H9 (cell line): Measurements from ENCODE around the gene ATP6V1C2. TPM values are rescaled to one million over a fixed set of nuclear protein-coding genes. Genes with fewer than 3 reads are reported as not detected.

Experiments
- DNase-seq: peaks from one replicate; pipeline ENCODE4 v3.0.0-alpha.2; 2017
- H2AFZ ChIP-seq: one replicate; pipeline ENCODE4 v1.6.1; 2013; ENCODE audit warnings: mild to moderate bottlenecking, low read length, control low read depth, moderate library complexity
- H2AK5ac ChIP-seq: 2 replicates; pipeline ENCODE4 v1.6.1; 2013; ENCODE audit warnings: low read length, control low read depth, mixed read lengths; ENCODE audit not compliant: insufficient read length
- H2BK120ac ChIP-seq: one replicate; pipeline ENCODE4 v1.6.1; 2013; ENCODE audit warnings: low read depth, mild to moderate bottlenecking, low read length, control low read depth, inconsistent platforms; ENCODE audit not compliant: poor library complexity, severe bottlenecking
- H2BK12ac ChIP-seq: 2 replicates; pipeline ENCODE4 v1.6.1; 2013; ENCODE audit warnings: low read length, control low read depth, mixed read lengths, low read depth; ENCODE audit not compliant: insufficient read length
- H2BK15ac ChIP-seq: 2 replicates; pipeline ENCODE4 v1.6.1; 2013; ENCODE audit warnings: low read depth, low read length, control low read depth
- H2BK20ac ChIP-seq: one replicate; pipeline ENCODE4 v1.6.1; 2013; ENCODE audit warnings: low read depth, mild to moderate bottlenecking, low read length, control low read depth, inconsistent platforms; ENCODE audit not compliant: poor library complexity, severe bottlenecking
- H2BK5ac ChIP-seq: 2 replicates; pipeline ENCODE4 v1.6.1; 2013; ENCODE audit warnings: low read length, control low read depth, mixed read lengths; ENCODE audit not compliant: insufficient read length
- H3K14ac ChIP-seq: 2 replicates; pipeline ENCODE4 v1.6.1; 2013; ENCODE audit warnings: low read length, control low read depth; ENCODE audit not compliant: insufficient read depth
- H3K18ac ChIP-seq: 2 replicates; pipeline ENCODE4 v1.6.1; 2013; ENCODE audit warnings: low read depth, mild to moderate bottlenecking, mixed read lengths, low read length, control low read depth; ENCODE audit not compliant: insufficient read length
- H3K23ac ChIP-seq: 2 replicates; pipeline ENCODE4 v1.6.1; 2013; ENCODE audit warnings: low read length, control low read depth, mixed read lengths, low read depth; ENCODE audit not compliant: insufficient read length
- H3K23me2 ChIP-seq: 2 replicates; pipeline ENCODE4 v1.6.1; 2013; ENCODE audit warnings: low read depth, mild to moderate bottlenecking, mixed read lengths, low read length, control low read depth; ENCODE audit not compliant: insufficient read length, poor library complexity, severe bottlenecking
- H3K27ac ChIP-seq: 2 replicates; pipeline ENCODE4 v1.5.1; 2013; ENCODE audit warnings: low read length, control low read depth, mixed read lengths, low read depth; ENCODE audit not compliant: insufficient read length
- H3K27me3 ChIP-seq: 2 replicates; pipeline ENCODE4 v1.6.1; 2013; ENCODE audit warnings: low read length, control low read depth, inconsistent platforms; ENCODE audit not compliant: insufficient read depth
- H3K4ac ChIP-seq: 2 replicates; pipeline ENCODE4 v1.6.1; 2013; ENCODE audit warnings: low read depth, mild to moderate bottlenecking, control low read depth, inconsistent platforms, low read length, moderate library complexity
- H3K4me1 ChIP-seq: 2 replicates; pipeline ENCODE4 v1.6.1; 2013; ENCODE audit warnings: low read length, control low read depth, inconsistent platforms; ENCODE audit not compliant: insufficient read depth
- H3K4me2 ChIP-seq: 2 replicates; pipeline ENCODE4 v1.6.1; 2013; ENCODE audit warnings: low read length, control low read depth, mixed read lengths; ENCODE audit not compliant: insufficient read length, insufficient read depth
- H3K56ac ChIP-seq: 2 replicates; pipeline ENCODE4 v1.6.1; 2013; ENCODE audit warnings: low read depth, mild to moderate bottlenecking, mixed read lengths, low read length, control low read depth; ENCODE audit not compliant: insufficient read length
- H3K79me1 ChIP-seq: 2 replicates; pipeline ENCODE4 v1.6.1; 2013; ENCODE audit warnings: low read depth, mild to moderate bottlenecking, moderate library complexity, low read length, control low read depth, inconsistent platforms; ENCODE audit not compliant: insufficient read depth, poor library complexity, severe bottlenecking
- H3K79me2 ChIP-seq: 2 replicates; pipeline ENCODE4 v1.6.1; 2013; ENCODE audit warnings: low read length, control low read depth, inconsistent platforms; ENCODE audit not compliant: insufficient read depth
- H3K9ac ChIP-seq: 2 replicates; pipeline ENCODE4 v1.6.1; 2013; ENCODE audit warnings: low read length, control low read depth, mixed read lengths; ENCODE audit not compliant: insufficient read length; ENCODE audit errors: extremely low read depth
- H3K9me3 ChIP-seq: one replicate; pipeline ENCODE4 v1.6.1; 2013; ENCODE audit warnings: low read depth, low read length, inconsistent platforms; ENCODE audit not compliant: control insufficient read depth
- H3T11ph ChIP-seq: one replicate; pipeline ENCODE4 v1.6.1; 2013; ENCODE audit warnings: mild to moderate bottlenecking, low read length, control low read depth, inconsistent platforms
- H4K20me1 ChIP-seq: one replicate; pipeline ENCODE4 v1.6.1; 2013; ENCODE audit not compliant: control insufficient read depth, insufficient read length, insufficient read depth
- H4K5ac ChIP-seq: 2 replicates; pipeline ENCODE4 v1.6.1; 2013; ENCODE audit warnings: low read depth, mild to moderate bottlenecking, mixed read lengths, low read length, control low read depth; ENCODE audit not compliant: insufficient read length
- H4K8ac ChIP-seq: replicated peaks from 2 replicates; pipeline ENCODE4 v1.6.1; 2013; ENCODE audit warnings: low read length, control low read depth, mixed read lengths, low read depth; ENCODE audit not compliant: insufficient read length
- H4K91ac ChIP-seq: 2 replicates; pipeline ENCODE4 v1.6.1; 2013; ENCODE audit warnings: low read depth, mild to moderate bottlenecking, moderate library complexity, mixed read lengths, low read length, control low read depth; ENCODE audit not compliant: insufficient read length
- H3K27ac Mint-ChIP-seq, 3 experiments: 2 replicates in 2 of 3; 3 replicates in 1 of 3; pipeline ENCODE4 v1.8.0; 2020 to 2021; ENCODE audit warnings: mixed read lengths in 3 of 3, mild to moderate bottlenecking in 1 of 3, moderate library complexity in 1 of 3
- H3K27me3 Mint-ChIP-seq: 2 replicates; pipeline ENCODE4 v1.8.0; 2021; ENCODE audit warnings: low read depth, mild to moderate bottlenecking, moderate library complexity, mixed read lengths
- H3K36me3 Mint-ChIP-seq, 3 experiments: 2 replicates in 2 of 3; 3 replicates in 1 of 3; pipeline ENCODE4 v1.8.0; 2020 to 2021; ENCODE audit warnings: low read depth in 3 of 3, mixed read lengths in 3 of 3; ENCODE audit not compliant: insufficient read depth in 1 of 3
- H3K4me1 Mint-ChIP-seq, 2 experiments: 2 replicates each; pipeline ENCODE4 v1.8.0; 2020; ENCODE audit warnings: mixed read lengths in 2 of 2
- H3K4me3 Mint-ChIP-seq, 2 experiments: 2 replicates in 1 of 2; 3 replicates in 1 of 2; pipeline ENCODE4 v1.8.0; 2020 to 2021; ENCODE audit warnings: mild to moderate bottlenecking in 2 of 2, mixed read lengths in 2 of 2, moderate library complexity in 1 of 2
- H3K9me3 Mint-ChIP-seq, 2 experiments: 2 replicates in 1 of 2; 3 replicates in 1 of 2; pipeline ENCODE4 v1.8.0; 2020; ENCODE audit warnings: mild to moderate bottlenecking in 2 of 2, mixed read lengths in 2 of 2, moderate library complexity in 1 of 2
- WGBS: extraction: QIAGEN DNeasy Blood & Tissue Kit; methylation state at CpG from one replicate; pipeline ENCODE4 v1.1.7; 2013; ENCODE audit warnings: missing lambda C conversion rate, low lambda C conversion rate, mixed read lengths; ENCODE audit not compliant: insufficient read length; ENCODE audit errors: extremely low coverage; 5-methylcytosine and 5-hydroxymethylcytosine counted together
- total RNA-seq: library from RNA; stranded (reverse); gene quantifications from 2 replicates; pipeline ENCODE4 v1.2.1, GENCODE V29; 2021
- TF ChIP-seq, protein P1 (sequence below): fragments of 200-600 bp; sonication (generic); conservative IDR thresholded peaks from 3 replicates; pipeline ENCODE4 v1.8.0; 2021; ENCODE audit warnings: antibody characterized with exemption, mild to moderate bottlenecking

ATP6V1C2 gene
- total RNA-seq, 1 experiment from 2014 or later: 1.2 TPM

GRCh38 chr2:10776231-10776977 is 55.0 kb downstream of the ATP6V1C2 start:
- peaks cover 4 to 11% of the 10 kb centered on the region in 2 experiments; a peak in 3 of 4 replicates for H3K4me1 Mint-ChIP-seq
- no peak for DNase-seq
- Histone ChIP-seq H4K20me1 (no peaks in the 10 kb centered on the region), H2AFZ (no peak overlapping the region), H2BK12ac (no peak overlapping the region), H3K27ac (no peak overlapping the region), H3K18ac (no peak overlapping the region), H3K79me1 (no peaks in the 10 kb centered on the region), H3K56ac (no peak overlapping the region), H2AK5ac (no peak overlapping the region), H3T11ph (no peak overlapping the region), H2BK5ac (no peak overlapping the region), H3K14ac (no peak overlapping the region), H3K9ac (no peak overlapping the region), H4K5ac (no peak overlapping the region), H3K27me3 (no peaks in the 10 kb centered on the region), H3K79me2 (no peaks in the 10 kb centered on the region), H3K23me2 (no peaks in the 10 kb centered on the region), H3K4me1 (no peaks in the 10 kb centered on the region), H3K4me2 (no peak overlapping the region), H4K91ac (no peak overlapping the region), H4K8ac (no peak overlapping the region), H3K4ac (no peak overlapping the region), H3K23ac (no peak overlapping the region), H3K9me3 (no peaks in the 10 kb centered on the region), H2BK120ac (no peak overlapping the region), H2BK20ac (no peak overlapping the region), H2BK15ac (no peak overlapping the region)
- TF ChIP-seq, protein P1, sequence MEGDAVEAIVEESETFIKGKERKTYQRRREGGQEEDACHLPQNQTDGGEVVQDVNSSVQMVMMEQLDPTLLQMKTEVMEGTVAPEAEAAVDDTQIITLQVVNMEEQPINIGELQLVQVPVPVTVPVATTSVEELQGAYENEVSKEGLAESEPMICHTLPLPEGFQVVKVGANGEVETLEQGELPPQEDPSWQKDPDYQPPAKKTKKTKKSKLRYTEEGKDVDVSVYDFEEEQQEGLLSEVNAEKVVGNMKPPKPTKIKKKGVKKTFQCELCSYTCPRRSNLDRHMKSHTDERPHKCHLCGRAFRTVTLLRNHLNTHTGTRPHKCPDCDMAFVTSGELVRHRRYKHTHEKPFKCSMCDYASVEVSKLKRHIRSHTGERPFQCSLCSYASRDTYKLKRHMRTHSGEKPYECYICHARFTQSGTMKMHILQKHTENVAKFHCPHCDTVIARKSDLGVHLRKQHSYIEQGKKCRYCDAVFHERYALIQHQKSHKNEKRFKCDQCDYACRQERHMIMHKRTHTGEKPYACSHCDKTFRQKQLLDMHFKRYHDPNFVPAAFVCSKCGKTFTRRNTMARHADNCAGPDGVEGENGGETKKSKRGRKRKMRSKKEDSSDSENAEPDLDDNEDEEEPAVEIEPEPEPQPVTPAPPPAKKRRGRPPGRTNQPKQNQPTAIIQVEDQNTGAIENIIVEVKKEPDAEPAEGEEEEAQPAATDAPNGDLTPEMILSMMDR: no peak
- H3K27ac Mint-ChIP-seq: no peak overlapping the region
- WGBS: no CpG with 5 or more reads among the region's 27 CpGs
- H3K4me3 Mint-ChIP-seq: no peak overlapping the region
- peaks cover 12 to 18% (median 17%) of the 10 kb centered on the region in 3 experiments; a peak in 6 of 7 replicates for H3K36me3 Mint-ChIP-seq
- H3K27me3 Mint-ChIP-seq: peaks cover 3% of the 10 kb centered on the region; the same call in 1 of the 2 replicates
- no peaks in the 10 kb centered on the region; a peak in 1 of 5 replicates for H3K9me3 Mint-ChIP-seq
